H1 (cell line): ENCODE data around the gene ZNF398. TPM values are rescaled to one million over a fixed set of nuclear protein-coding genes. Genes with fewer than 3 reads are reported as not detected.
"Not testable (repeated sequence)": the region's sequence is repeated elsewhere in the genome, so short reads cannot be mapped to it uniquely, and the experiment has no call there.

Experiments
- CTCF ChIA-PET: fragments of 300-600 bp; sonication (Branson Sonifier 250); formaldehyde crosslinking; loops from one replicate; lab custom pipeline; 2021; ENCODE audit not compliant: partially characterized antibody; lab: Charles Lee
- POLR2A ChIA-PET: fragments of 300-600 bp; sonication (Branson Sonifier 250); formaldehyde crosslinking; loops from one replicate; lab custom pipeline; 2021; ENCODE audit warnings: inconsistent platforms; ENCODE audit not compliant: partially characterized antibody; lab: Charles Lee
- DNase-seq, 2 experiments: peaks; one replicate each; pipeline versions ENCODE4 v3.0.0 to v3.0.0-alpha.2; 2010 to 2022; ENCODE audit warnings: low spot score in 2 of 2, low read depth in 1 of 2, mixed read lengths in 1 of 2
- FAIRE-seq: peaks from 2 replicates; lab custom pipeline; 2011; peaks lifted over from hg19 to GRCh38; lab: Jason Lieb, UNC
- H2AFZ ChIP-seq: 2 replicates; pipeline ENCODE4 v1.8.1; 2012; ENCODE audit warnings: low read length, inconsistent platforms
- H2AK5ac ChIP-seq: 2 replicates; pipeline ENCODE4 v1.6.1; 2013; ENCODE audit warnings: low read depth, low read length
- H2BK120ac ChIP-seq: replicated peaks from 2 replicates; pipeline ENCODE3; 2013; ENCODE audit warnings: low read depth, low read length, inconsistent platforms
- H2BK12ac ChIP-seq: 2 replicates; pipeline ENCODE4 v1.6.1; 2013; ENCODE audit warnings: low read depth, low read length
- H2BK15ac ChIP-seq: 2 replicates; pipeline ENCODE4 v1.6.1; 2013; ENCODE audit warnings: low read length
- H2BK20ac ChIP-seq: 2 replicates; pipeline ENCODE4 v1.6.1; 2013; ENCODE audit warnings: low read length
- H2BK5ac ChIP-seq: 2 replicates; pipeline ENCODE4 v1.6.1; 2013; ENCODE audit warnings: low read depth, low read length
- H3K14ac ChIP-seq: 2 replicates; pipeline ENCODE4 v1.6.1; 2013; ENCODE audit warnings: inconsistent platforms; ENCODE audit not compliant: insufficient read length
- H3K18ac ChIP-seq: 2 replicates; pipeline ENCODE4 v1.6.1; 2013; ENCODE audit warnings: low read length; ENCODE audit errors: extremely low read depth
- H3K23ac ChIP-seq: 2 replicates; pipeline ENCODE4 v1.6.1; 2013; ENCODE audit warnings: inconsistent platforms; ENCODE audit not compliant: insufficient read length
- H3K23me2 ChIP-seq: 2 replicates; pipeline ENCODE4 v1.6.1; 2013; ENCODE audit warnings: low read depth, low read length
- H3K27ac ChIP-seq: 2 replicates; pipeline ENCODE4 v1.6.1; 2011; ENCODE audit warnings: low read depth, low read length, inconsistent platforms
- H3K27me3 ChIP-seq, 4 experiments: replicated peaks in 1 of 4; 1 replicate in 1 of 4; 2 replicates in 3 of 4; pipeline versions ENCODE4 v1.6.1 to v1.8.1; 2011 to 2013; ENCODE audit warnings: low read length in 3 of 4, mild to moderate bottlenecking in 3 of 4, inconsistent platforms in 2 of 4, mixed read lengths in 2 of 4, moderate library complexity in 1 of 4; ENCODE audit not compliant: control insufficient read depth in 3 of 4, insufficient read depth in 3 of 4; ENCODE audit errors: extremely low read depth in 1 of 4
- H3K36me3 ChIP-seq, 4 experiments: 2 replicates each; pipeline versions ENCODE4 v1.6.1 to v1.8.1; 2011 to 2013; ENCODE audit warnings: mild to moderate bottlenecking in 4 of 4, low read length in 3 of 4, moderate library complexity in 2 of 4, control low read depth in 1 of 4, inconsistent platforms in 1 of 4; ENCODE audit not compliant: insufficient read depth in 4 of 4, control insufficient read depth in 2 of 4
- H3K4ac ChIP-seq: replicated peaks from 2 replicates; pipeline ENCODE3; 2013; ENCODE audit warnings: low read length, low read depth, mixed read lengths, inconsistent platforms; ENCODE audit not compliant: insufficient read length
- H3K4me1 ChIP-seq, 4 experiments: replicated peaks in 1 of 4; 1 replicate in 1 of 4; 2 replicates in 3 of 4; pipeline versions ENCODE4 v1.6.1 to v1.8.1; 2011 to 2013; ENCODE audit warnings: low read length in 3 of 4, inconsistent platforms in 2 of 4, mixed read lengths in 1 of 4; ENCODE audit not compliant: insufficient read depth in 4 of 4, control insufficient read depth in 3 of 4
- H3K4me2 ChIP-seq, 2 experiments: 2 replicates each; pipeline versions ENCODE4 v1.6.1 to v1.8.1; 2011 to 2013; ENCODE audit warnings: low read depth in 2 of 2, low read length in 2 of 2, control low read depth in 1 of 2, inconsistent platforms in 1 of 2, mild to moderate bottlenecking in 1 of 2; ENCODE audit not compliant: insufficient read depth in 1 of 2
- H3K4me3 ChIP-seq, 4 experiments: fragments of 200-600, 300-600 bp in 1 of 4; sonication (generic), shearing (Covaris generic), sonication (Bioruptor Twin) in 1 of 4; 2 replicates each; pipeline versions ENCODE4 v1.5.1 to v1.8.1; 2011 to 2016; ENCODE audit warnings: low read length in 4 of 4, low read depth in 3 of 4, control low read depth in 2 of 4, inconsistent platforms in 2 of 4, mild to moderate bottlenecking in 2 of 4, mixed read lengths in 1 of 4, moderate library complexity in 1 of 4; ENCODE audit not compliant: insufficient read depth in 2 of 4; ENCODE audit errors: extremely low read depth in 1 of 4
- H3K56ac ChIP-seq: replicated peaks from 2 replicates; pipeline ENCODE3; 2013; ENCODE audit warnings: low read depth, mild to moderate bottlenecking, mixed read lengths, low read length, inconsistent platforms; ENCODE audit not compliant: insufficient read length
- H3K79me1 ChIP-seq: 2 replicates; pipeline ENCODE4 v1.6.1; 2013; ENCODE audit warnings: low read depth, low read length, control low read depth
- H3K79me2 ChIP-seq, 2 experiments: 2 replicates each; pipeline versions ENCODE4 v1.6.1 to v1.8.1; 2012 to 2013; ENCODE audit warnings: low read length in 2 of 2, mild to moderate bottlenecking in 2 of 2, inconsistent platforms in 1 of 2; ENCODE audit not compliant: insufficient read depth in 2 of 2, control insufficient read depth in 1 of 2
- H3K9ac ChIP-seq, 4 experiments: replicated peaks in 1 of 4; 1 replicate in 1 of 4; 2 replicates in 3 of 4; pipeline versions ENCODE4 v1.6.1 to v1.8.1; 2011 to 2013; ENCODE audit warnings: low read depth in 3 of 4, low read length in 3 of 4, control low read depth in 2 of 4, mild to moderate bottlenecking in 2 of 4, moderate library complexity in 2 of 4, inconsistent platforms in 1 of 4; ENCODE audit errors: extremely low read depth in 1 of 4
- H3K9me3 ChIP-seq, 2 experiments: 2 replicates each; pipeline versions ENCODE4 v1.6.1 to v1.8.1; 2012 to 2013; ENCODE audit warnings: mild to moderate bottlenecking in 2 of 2, moderate library complexity in 2 of 2, control low read depth in 1 of 2, inconsistent platforms in 1 of 2, low read depth in 1 of 2, low read length in 1 of 2, mixed read lengths in 1 of 2; ENCODE audit not compliant: insufficient read depth in 2 of 2
- H4K20me1 ChIP-seq, 2 experiments: replicated peaks in 1 of 2; 2 replicates each; pipeline versions ENCODE3 to v1.8.1; 2011 to 2013; ENCODE audit warnings: inconsistent platforms in 2 of 2, low read length in 2 of 2, mild to moderate bottlenecking in 1 of 2; ENCODE audit not compliant: insufficient read depth in 2 of 2, control insufficient read depth in 1 of 2
- H4K5ac ChIP-seq: 2 replicates; pipeline ENCODE4 v1.6.1; 2013; ENCODE audit warnings: low read length, low read depth, mixed read lengths, inconsistent platforms; ENCODE audit not compliant: insufficient read length
- H4K8ac ChIP-seq: 2 replicates; pipeline ENCODE4 v1.8.0; 2013; ENCODE audit warnings: mild to moderate bottlenecking, moderate library complexity, low read length, inconsistent platforms; ENCODE audit not compliant: insufficient read depth; ENCODE audit errors: extremely low read depth
- H4K91ac ChIP-seq: replicated peaks from 2 replicates; pipeline ENCODE3; 2013; ENCODE audit warnings: low read length, mixed read lengths, inconsistent platforms; ENCODE audit not compliant: insufficient read length
- TAF1 ChIP-seq: IDR thresholded peaks from 2 replicates; pipeline ENCODE4 v1.6.1; 2011; ENCODE audit warnings: mild to moderate bottlenecking, low read depth, low read length
- WGBS, 2 experiments: shearing (Covaris generic) in 1 of 2; methylation state at CpG; one replicate each; pipeline versions ENCODE4 v1.1.6 to v1.1.7; 2013 to 2015; ENCODE audit warnings: low lambda C conversion rate in 2 of 2, mixed read lengths in 2 of 2, inconsistent platforms in 1 of 2, low coverage in 1 of 2, missing lambda C conversion rate in 1 of 2; ENCODE audit not compliant: insufficient replicate concordance in 2 of 2, insufficient coverage in 1 of 2, insufficient read length in 1 of 2; ENCODE audit errors: extremely low coverage in 1 of 2, missing lambda C conversion rate in 1 of 2; 5-methylcytosine and 5-hydroxymethylcytosine counted together
- polyA plus RNA-seq, 7 experiments: library from polyadenylated mRNA; depleted of rRNA in 3 of 7; stranded (reverse) in 5 of 7; unstranded in 2 of 7; fragments of >200 nt in 5 of 7; fragments of 200-250 nt in 2 of 7; gene quantifications; 1 replicate in 5 of 7; 2 replicates in 1 of 7; 4 replicates in 1 of 7; pipeline versions ENCODE4 v1.2.1 to v1.2.3, GENCODE V29; 2011 to 2013; ENCODE audit warnings: missing spikeins in 2 of 7, mixed read lengths in 2 of 7
- total RNA-seq: library from RNA; stranded (reverse); fragmentation: NEBNext Ultra II Directional; extraction: Animal tissue kit (Norgen Biotek cat#: 25700); gene quantifications from 2 replicates; pipeline ENCODE4 v1.2.1, GENCODE V29; 2021

The ZNF398 gene
- total and polyA plus RNA-seq, 2 of the 8 experiments (the other 6 are each of a cell fraction or from before 2014, with no cell fraction given), result 52.7 to 63.5 TPM

GRCh38 chr7:149144436-149144922 lies 2.8 kb upstream of the ZNF398 start:
- H2BK15ac ChIP-seq, H3K36me3 ChIP-seq, H2AK5ac ChIP-seq, H4K20me1 ChIP-seq, H3K79me1 ChIP-seq, H3K23me2 ChIP-seq, H2BK20ac ChIP-seq, H3K56ac ChIP-seq, FAIRE-seq, H3K14ac ChIP-seq: not testable (repeated sequence)
- 6% methylated on average over 13 of the region's 14 CpGs; no CpG with 5 or more reads in 1 of the 2 experiments for WGBS, 2 experiments
- peak in 1 of 2 experiments; percentile 60 for DNase-seq
- H3K4me3 ChIP-seq, result peak overlapping the region in 1 of 4 experiments; percentile 80; a peak in 4 of 8 replicates
- peak overlapping the region; percentile 89 for H3K18ac ChIP-seq
- H4K5ac ChIP-seq, result peak overlapping the region; percentile 75
- H2BK120ac ChIP-seq, result peak overlapping the region; percentile 61
- H3K4ac ChIP-seq, result peak overlapping the region; percentile 38
- POLR2A ChIA-PET, result interaction anchor here (0.6 to 2.1 kb wide), 8 partner anchors 10 to 1217 kb away, joined by 3 to 10 read pairs (median 4); partner anchors contain the start of gene ZNF425
- H4K8ac ChIP-seq, result peak overlapping the region; percentile 80; the same call in 1 of the 2 replicates
- H2BK12ac ChIP-seq, result peak overlapping the region; percentile 97; the same call in 1 of the 2 replicates
- peaks cover 13 to 26% of the 10 kb centered on the region in 2 experiments for H3K79me2 ChIP-seq
- CTCF ChIA-PET, result interaction anchor here (0.9 to 1.1 kb wide), 2 partner anchors 9 kb away, joined by 3 to 5 read pairs; no protein-coding TSS in a partner anchor
- peak overlapping the region; percentile 55 for H4K91ac ChIP-seq
- peak overlapping the region; percentile 92; the same call in 1 of the 2 replicates for H3K27ac ChIP-seq
- peak; percentile 47; the same call in 1 of the 2 replicates for TF ChIP-seq TAF1
- TF ChIP-seq, all 59 proteins: peak for 1; not testable (repeated sequence) for 58
- H3K9me3 ChIP-seq, H2AFZ ChIP-seq, H3K23ac ChIP-seq, H3K9ac ChIP-seq, H3K27me3 ChIP-seq: not testable (repeated sequence)
- Histone ChIP-seq H3K4me1 (peaks cover 8 to 16% (median 14%) of the 10 kb centered on the region in 4 experiments; a peak in 6 of 7 replicates), H2BK5ac (peak overlapping the region; percentile 97), H3K4me2 (peak overlapping the region; percentile 81 to 97)
